CD1c-positive myeloid dendritic cell (primary cell): ENCODE results near the gene MLC1.

Experiments used
- DNase-seq: peaks from one replicate; pipeline ENCODE4 v3.0.0-alpha.2; 2016; ENCODE audit errors: extremely low spot score

Gene MLC1

DNA sequence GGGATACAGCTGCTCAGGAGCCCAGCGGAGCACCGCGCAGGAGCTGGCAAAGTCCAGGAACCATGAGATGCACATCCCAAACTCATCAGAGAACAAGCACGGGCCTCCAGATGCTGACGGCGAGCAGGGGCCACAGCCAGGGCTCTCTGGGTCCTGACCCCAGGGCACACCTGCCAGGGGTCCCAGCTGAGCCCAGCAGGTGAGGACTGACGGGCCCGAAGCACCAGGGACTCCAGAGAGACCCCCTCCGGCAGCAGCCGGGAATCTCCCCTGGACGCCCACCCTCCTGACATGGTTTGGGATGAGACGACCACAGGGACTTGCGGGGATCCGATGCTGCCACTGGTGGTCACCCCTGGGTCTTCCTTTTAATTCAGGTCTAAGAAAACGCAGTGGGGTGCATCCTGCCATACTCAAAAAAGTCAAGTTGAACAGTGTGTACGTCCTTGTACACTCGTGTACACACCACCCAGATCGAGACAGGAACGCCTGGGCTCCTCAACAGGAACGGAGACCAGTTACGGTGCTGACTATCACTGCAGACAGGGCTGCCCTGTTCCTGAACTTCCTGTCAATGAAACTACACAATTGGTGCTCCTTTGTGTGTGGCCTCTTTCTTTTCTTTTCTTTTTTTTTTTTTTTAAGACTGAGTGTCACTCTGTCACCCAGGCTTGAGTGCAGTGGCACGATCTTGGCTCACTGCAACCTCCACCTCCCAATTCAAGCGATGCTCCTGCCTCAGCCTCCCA is 49.1 kb downstream of the MLC1 start:
- no peak for DNase-seq

DNA sequence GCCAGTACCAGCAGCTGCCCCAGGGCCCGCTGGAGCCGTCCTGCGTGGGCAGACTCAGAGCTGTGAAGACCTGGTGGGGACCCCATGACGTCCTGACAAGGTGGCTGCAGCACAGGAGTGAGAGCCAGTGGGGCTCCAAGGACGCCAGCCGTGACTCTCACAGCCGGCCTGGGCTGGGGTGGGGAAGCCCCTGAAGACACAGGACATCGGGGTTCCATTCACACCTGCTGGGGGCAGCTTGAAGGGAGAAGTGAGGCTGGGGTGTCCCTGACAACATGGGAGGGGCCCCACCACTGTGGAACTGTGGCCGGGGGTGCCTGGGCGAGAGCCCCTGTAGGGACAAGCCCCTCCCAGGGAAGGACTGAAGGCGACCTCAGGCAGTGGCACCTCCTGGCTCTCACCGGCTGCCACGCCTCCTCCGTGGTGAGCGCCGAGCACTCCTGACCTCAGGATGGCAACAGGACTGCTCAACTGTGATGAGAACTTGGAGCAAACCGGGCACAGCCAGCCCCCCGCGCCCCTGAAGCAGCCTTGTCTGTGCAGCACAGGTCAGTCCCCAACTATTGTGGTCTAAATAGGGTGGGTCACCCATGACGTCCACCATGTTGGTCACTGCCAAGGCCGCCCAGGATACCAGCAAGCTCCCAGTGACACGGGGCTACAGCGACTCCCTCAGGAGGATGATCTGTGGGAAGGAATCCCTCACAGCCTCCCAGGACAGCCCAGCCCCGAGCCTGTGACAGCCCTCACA is 49.9 kb downstream of the MLC1 start:
- DNase-seq: no peak

GRCh38 chr22:50034126-50035081 is 50.8 kb downstream of the MLC1 start:
- DNase-seq: no peak

GRCh38 chr22:50032941-50033601 is 52.2 kb downstream of the MLC1 start:
- DNase-seq: no peak

- DNase-seq: no peak
These were observed 52.9 kb downstream of the MLC1 start for GRCh38 chr22:50032109-50032871.

DNA sequence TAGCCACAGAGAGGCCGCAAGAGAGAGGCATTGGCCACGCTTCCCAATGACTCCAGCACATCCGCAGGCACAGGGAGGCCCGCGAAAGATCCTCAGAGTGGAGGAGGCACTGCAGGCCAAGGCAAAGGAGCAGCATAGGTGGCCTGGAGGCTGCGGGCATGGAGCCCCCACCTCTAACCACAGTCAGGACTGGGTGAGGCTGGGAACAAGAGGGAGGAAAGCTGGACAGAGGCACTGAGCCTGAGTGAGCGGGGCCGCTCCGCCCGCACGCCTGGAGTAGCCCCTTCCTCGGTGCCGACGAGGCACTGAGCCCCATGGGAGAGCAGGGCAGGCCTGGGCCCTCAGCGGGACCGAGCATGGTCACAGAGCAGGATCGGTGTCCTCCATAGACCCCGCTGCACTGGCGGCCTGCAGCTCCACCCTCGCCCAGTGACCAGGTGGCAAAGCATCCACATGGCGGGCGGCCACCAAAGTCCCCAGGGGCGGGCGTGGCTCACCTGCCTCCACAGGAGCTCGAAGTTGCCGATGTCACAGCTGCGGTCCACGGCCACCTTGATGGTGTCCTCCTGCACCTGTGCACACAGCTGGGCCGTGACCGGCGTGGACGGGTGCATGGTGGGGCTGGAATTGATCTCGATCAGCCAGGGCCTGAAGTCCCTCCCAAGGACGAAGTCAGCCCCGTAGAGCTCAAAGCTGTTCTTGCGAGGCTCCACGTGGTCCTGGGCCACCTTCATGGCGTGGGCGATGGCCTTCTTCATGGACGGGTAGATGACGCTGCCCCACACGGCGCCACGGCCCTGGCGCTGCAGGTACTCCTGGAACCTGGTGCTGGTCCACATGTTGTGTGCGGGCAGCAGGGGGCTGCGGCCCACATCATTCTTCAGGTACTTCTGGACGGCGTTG is 53.8 kb downstream of the MLC1 start:
- no peak for DNase-seq

GRCh38 chr22:50030297-50031188 is 54.7 kb downstream of the MLC1 start:
- DNase-seq: peak; percentile 89

GRCh38 chr22:50027639-50028537 is 57.3 kb downstream of the MLC1 start:
- peak; percentile 60 for DNase-seq

DNA sequence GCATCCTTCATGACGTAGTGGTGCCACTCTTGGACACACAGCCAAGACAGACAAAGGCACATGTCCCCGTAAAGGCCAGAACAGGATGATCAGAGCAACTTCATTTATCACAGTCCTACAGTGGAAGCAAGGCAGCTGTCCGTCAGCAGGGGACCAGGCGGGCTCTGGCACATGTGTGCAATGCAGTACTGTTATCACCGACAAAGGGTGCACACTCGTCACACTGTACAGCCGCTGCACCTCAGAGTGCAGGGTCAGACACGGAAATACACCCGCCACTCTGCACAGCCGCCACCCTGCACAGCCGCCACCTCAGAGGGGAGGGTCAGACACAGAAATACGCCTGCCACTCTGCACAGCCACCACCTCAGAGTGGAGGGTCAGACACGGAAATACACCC is 59.2 kb downstream of the MLC1 start:
- DNase-seq: no peak

- DNase-seq: no peak
These were observed 62.9 kb downstream of the MLC1 start for GRCh38 chr22:50022171-50022819.

DNA sequence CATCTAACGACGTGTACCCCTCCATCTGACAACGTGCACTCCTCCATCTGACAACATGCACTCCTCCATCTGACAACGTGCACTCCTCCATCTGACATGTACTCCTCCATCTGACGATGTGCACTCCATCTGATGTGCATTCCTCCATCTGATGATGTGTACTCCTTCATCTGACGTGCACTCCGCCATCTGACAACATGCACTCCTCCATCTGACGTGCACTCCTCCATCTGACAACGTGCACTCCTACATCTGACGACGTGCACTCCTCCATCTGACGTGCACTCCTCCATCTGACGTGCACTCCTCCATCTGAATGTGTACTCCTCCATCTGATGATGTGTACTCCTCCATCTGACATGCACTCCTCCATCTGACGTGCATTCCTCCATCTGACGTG is 64.6 kb downstream of the MLC1 start:
- DNase-seq: no peak

DNA sequence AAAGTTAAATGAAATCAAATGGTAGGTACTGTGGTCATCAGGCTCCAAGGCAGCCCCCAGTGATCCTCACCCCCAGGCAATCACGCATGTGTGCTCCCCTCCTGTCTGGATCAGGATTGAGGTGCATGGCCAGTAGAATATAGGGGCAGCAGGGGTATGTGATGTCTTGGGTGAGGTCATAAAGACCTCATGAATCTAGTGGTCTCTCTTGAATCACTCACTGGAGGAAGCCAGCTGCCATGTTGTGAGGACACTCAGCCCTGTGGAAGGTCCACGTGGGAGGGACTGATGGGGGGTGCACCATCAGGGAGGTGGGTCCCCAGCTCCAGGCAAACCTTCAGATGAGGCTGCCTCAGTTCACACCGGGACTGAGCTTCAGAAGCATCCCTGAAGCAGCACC is 65.9 kb downstream of the MLC1 start:
- DNase-seq: no peak

DNA sequence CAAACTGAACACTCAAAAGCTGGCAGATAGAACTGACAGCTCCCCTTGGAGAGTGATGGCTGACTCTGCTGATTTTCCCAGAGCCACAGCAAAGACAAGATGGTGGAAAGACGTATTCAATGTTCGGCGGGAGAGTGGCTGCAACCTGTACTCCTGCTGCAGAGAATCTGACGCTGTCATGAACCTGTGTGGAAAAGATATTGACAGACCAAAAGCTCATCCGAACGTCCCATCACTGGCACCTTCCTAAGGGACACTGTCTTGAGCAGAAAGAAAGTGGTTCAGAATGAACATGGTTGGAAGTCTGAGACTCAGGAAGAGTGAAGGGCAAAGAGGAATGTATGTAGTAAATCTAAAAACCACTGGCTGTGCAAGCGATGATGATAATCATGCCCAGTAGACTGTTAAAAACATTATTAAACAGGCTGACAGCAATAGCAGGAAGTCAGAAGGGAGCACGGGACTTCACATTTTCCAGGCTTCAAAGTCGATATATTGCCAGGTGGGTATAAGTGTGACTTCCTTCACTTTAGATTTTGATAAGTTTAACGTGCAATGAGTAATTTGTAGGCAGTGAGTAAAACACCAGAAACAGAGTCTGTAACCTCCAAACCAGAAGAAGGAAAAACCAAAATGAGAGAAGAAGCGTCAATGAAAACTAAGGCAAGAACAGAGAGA is 66.5 kb downstream of the MLC1 start:
- DNase-seq: no peak

GRCh38 chr22:50017701-50018224 is 67.5 kb downstream of the MLC1 start:
- DNase-seq: no peak

- DNase-seq: no peak
These were observed 68.1 kb downstream of the MLC1 start for GRCh38 chr22:50016988-50017700.
